ENCODE measurements around the gene HPSE2.

GRCh38 chr10:99004738-99005137, 230.9 kb downstream of the HPSE2 start:
- TF ChIP-seq CTCF (IDR thresholded peaks at IDR 0.05) = no peak
- no peak for TF ChIP-seq POLR2A (IDR thresholded peaks at IDR 0.05)
